ENCODE data around the gene SLCO3A1.

GRCh38 chr15:92019706-92020105 is 166.2 kb downstream of the SLCO3A1 start:
- TF ChIP-seq EZH2 (IDR thresholded peaks at IDR 0.05; ENCODE audit: borderline replicate concordance, low read depth, low read length, severe bottlenecking) (no peak), CTCF (IDR thresholded peaks at IDR 0.05; ENCODE audit: borderline replicate concordance, extremely low read depth, low read length, poor library complexity, severe bottlenecking) (no peak)
